ENCODE measurements around the gene HDAC9. TPM values are rescaled to one million over a fixed set of nuclear protein-coding genes. Genes with fewer than 3 reads are reported as not detected.

HDAC9 gene
- polyA plus RNA-seq, 1 of the 3 experiments (the other 2 are of a cell fraction): 11.6 TPM

DNA sequence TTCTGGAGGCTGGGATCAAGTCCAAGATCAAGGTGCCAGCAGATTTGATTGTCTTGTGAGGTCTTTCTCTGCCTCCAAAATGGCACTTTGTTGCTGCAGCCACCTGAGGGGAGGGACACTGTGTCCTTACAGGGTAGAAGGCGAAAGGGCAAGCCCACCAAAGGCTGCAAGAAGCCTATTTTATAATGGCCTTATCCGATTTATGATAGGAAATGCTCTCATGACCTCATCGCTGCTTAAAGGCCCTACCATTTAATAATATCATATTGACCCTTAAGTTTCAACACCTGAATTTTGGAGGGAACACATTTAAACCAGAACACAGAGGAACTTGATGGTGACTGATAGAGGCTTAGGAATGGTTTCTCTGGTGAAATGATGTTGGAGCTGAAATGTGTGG is 325.4 kb downstream of the HDAC9 start:
- peak overlapping the region in 1 of 2 experiments; percentile 97; a peak in 2 of 4 replicates for H3K27ac ChIP-seq (ENCODE audit: low read depth in 2 of 2, low read length in 1 of 2)
- no peak overlapping the region for H2AFZ ChIP-seq (ENCODE audit: low read depth)
- CTCF ChIA-PET: interaction anchor here (1.0 kb wide), 1 partner anchor 127 kb away, joined by 3 read pairs; no protein-coding TSS in a partner anchor
- 67% methylated on average over 3 of the region's 3 CpGs for WGBS (ENCODE audit: low lambda C conversion rate)
- H3K79me2 ChIP-seq (ENCODE audit: insufficient read depth): no peaks in the 10 kb centered on the region
- no peak overlapping the region for H3K4me3 ChIP-seq (ENCODE audit: low read depth in 2 of 2, low read length in 1 of 2)
- H3K4me1 ChIP-seq (ENCODE audit: control insufficient read depth in 1 of 2, insufficient read depth in 2 of 2, low read depth in 1 of 2, low read length in 1 of 2): peaks cover 0 to 18% of the 10 kb centered on the region in 2 experiments; a peak in 2 of 4 replicates
- no peak for DNase-seq
- H4K20me1 ChIP-seq (ENCODE audit: insufficient read depth): no peaks in the 10 kb centered on the region
- H3K36me3 ChIP-seq (replicated peaks in 1 of 2; ENCODE audit: control insufficient read depth in 1 of 2, insufficient read depth in 2 of 2, low read length in 1 of 2): peaks cover 0 to 3% of the 10 kb centered on the region in 2 experiments
- H3K9ac ChIP-seq: no peak overlapping the region
- TF ChIP-seq RXRA (IDR thresholded peaks at IDR 0.05; ENCODE audit: borderline replicate concordance, low read depth): no peak
- TF ChIP-seq, protein P1, sequence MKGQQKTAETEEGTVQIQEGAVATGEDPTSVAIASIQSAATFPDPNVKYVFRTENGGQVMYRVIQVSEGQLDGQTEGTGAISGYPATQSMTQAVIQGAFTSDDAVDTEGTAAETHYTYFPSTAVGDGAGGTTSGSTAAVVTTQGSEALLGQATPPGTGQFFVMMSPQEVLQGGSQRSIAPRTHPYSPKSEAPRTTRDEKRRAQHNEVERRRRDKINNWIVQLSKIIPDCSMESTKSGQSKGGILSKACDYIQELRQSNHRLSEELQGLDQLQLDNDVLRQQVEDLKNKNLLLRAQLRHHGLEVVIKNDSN (IDR thresholded peaks at IDR 0.05; ENCODE audit: borderline replicate concordance, low read depth): no peak
- no peak for TF ChIP-seq CHD2 (IDR thresholded peaks at IDR 0.05; ENCODE audit: low read length, partially characterized antibody)
- no peak for TF ChIP-seq MXI1 (IDR thresholded peaks at IDR 0.05; ENCODE audit: low read depth, low read length)
- TF ChIP-seq RFX5 (IDR thresholded peaks at IDR 0.05; ENCODE audit: low read length): no peak
- no peak for TF ChIP-seq ELF1 (IDR thresholded peaks at IDR 0.05)
- TF ChIP-seq FOXM1 (IDR thresholded peaks at IDR 0.05; ENCODE audit: low read depth): no peak
- TF ChIP-seq YY1 (IDR thresholded peaks at IDR 0.05; ENCODE audit: low read depth): no peak
- no peak for TF ChIP-seq GATA2 (CRISPR knock-in tag; IDR thresholded peaks at IDR 0.05)
- TF ChIP-seq TEAD4 (IDR thresholded peaks at IDR 0.05; ENCODE audit: borderline replicate concordance, insufficient read depth): no peak
- no peak for TF ChIP-seq GABPA (IDR thresholded peaks at IDR 0.05; ENCODE audit: low read depth)
- no peak for TF ChIP-seq NFIC (IDR thresholded peaks at IDR 0.05; ENCODE audit: borderline replicate concordance)
- no peak for TF ChIP-seq EZH2phosphoT487 (IDR thresholded peaks at IDR 0.05; ENCODE audit: borderline replicate concordance, low read depth)
- no peak for TF ChIP-seq RAD21 (IDR thresholded peaks at IDR 0.05; ENCODE audit: low read length)
- no peak for TF ChIP-seq NRF1 (IDR thresholded peaks at IDR 0.05; ENCODE audit: low read depth, low read length)
- no peak for TF ChIP-seq MEF2A (IDR thresholded peaks at IDR 0.05; ENCODE audit: borderline replicate concordance, low read depth)
- no peak for TF ChIP-seq USF2 (IDR thresholded peaks at IDR 0.05; ENCODE audit: borderline replicate concordance, low read depth, low read length)
- POLR2A ChIA-PET: no interaction called here
- no peaks in the 10 kb centered on the region for H3F3A ChIP-seq (replicated peaks; ENCODE audit: insufficient read depth)
- no peaks in the 10 kb centered on the region for H3K9me3 ChIP-seq
- H3K9me2 ChIP-seq: no peaks in the 10 kb centered on the region
- H3K4me2 ChIP-seq: no peak overlapping the region
- no peaks in the 10 kb centered on the region for H3K27me3 ChIP-seq (ENCODE audit: insufficient read depth)

GRCh38 chr7:18821554-18821953 is 326.0 kb downstream of the HDAC9 start:
- no peak for DNase-seq
- no peak overlapping the region for H3K4me2 ChIP-seq
- no peaks in the 10 kb centered on the region for H3K9me3 ChIP-seq
- no peak overlapping the region for H3K9ac ChIP-seq
- ChIA-PET POLR2A (no interaction called here), CTCF (interaction anchor here (1.0 kb wide), 1 partner anchor 128 kb away, joined by 3 read pairs; no protein-coding TSS in a partner anchor)
- peak overlapping the region in 1 of 2 experiments; percentile 97; a peak in 2 of 4 replicates for H3K27ac ChIP-seq (ENCODE audit: low read depth in 2 of 2, low read length in 1 of 2)
- H4K20me1 ChIP-seq (ENCODE audit: insufficient read depth): no peaks in the 10 kb centered on the region
- H3K9me2 ChIP-seq: no peaks in the 10 kb centered on the region
- H3K27me3 ChIP-seq (ENCODE audit: insufficient read depth): no peaks in the 10 kb centered on the region
- H3K36me3 ChIP-seq (replicated peaks in 1 of 2; ENCODE audit: control insufficient read depth in 1 of 2, insufficient read depth in 2 of 2, low read length in 1 of 2): peaks cover 0 to 3% of the 10 kb centered on the region in 2 experiments
- no peak overlapping the region for H2AFZ ChIP-seq (ENCODE audit: low read depth)
- no peak overlapping the region for H3K4me3 ChIP-seq (ENCODE audit: low read depth in 2 of 2, low read length in 1 of 2)
- H3K4me1 ChIP-seq (ENCODE audit: control insufficient read depth in 1 of 2, insufficient read depth in 2 of 2, low read depth in 1 of 2, low read length in 1 of 2): peaks cover 0 to 18% of the 10 kb centered on the region in 2 experiments; a peak in 2 of 4 replicates
- H3F3A ChIP-seq (replicated peaks; ENCODE audit: insufficient read depth): no peaks in the 10 kb centered on the region
- H3K79me2 ChIP-seq (ENCODE audit: insufficient read depth): no peaks in the 10 kb centered on the region
- TF ChIP-seq, protein P2, sequence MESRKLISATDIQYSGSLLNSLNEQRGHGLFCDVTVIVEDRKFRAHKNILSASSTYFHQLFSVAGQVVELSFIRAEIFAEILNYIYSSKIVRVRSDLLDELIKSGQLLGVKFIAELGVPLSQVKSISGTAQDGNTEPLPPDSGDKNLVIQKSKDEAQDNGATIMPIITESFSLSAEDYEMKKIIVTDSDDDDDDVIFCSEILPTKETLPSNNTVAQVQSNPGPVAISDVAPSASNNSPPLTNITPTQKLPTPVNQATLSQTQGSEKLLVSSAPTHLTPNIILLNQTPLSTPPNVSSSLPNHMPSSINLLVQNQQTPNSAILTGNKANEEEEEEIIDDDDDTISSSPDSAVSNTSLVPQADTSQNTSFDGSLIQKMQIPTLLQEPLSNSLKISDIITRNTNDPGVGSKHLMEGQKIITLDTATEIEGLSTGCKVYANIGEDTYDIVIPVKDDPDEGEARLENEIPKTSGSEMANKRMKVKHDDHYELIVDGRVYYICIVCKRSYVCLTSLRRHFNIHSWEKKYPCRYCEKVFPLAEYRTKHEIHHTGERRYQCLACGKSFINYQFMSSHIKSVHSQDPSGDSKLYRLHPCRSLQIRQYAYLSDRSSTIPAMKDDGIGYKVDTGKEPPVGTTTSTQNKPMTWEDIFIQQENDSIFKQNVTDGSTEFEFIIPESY (IDR thresholded peaks at IDR 0.05; ENCODE audit: borderline replicate concordance, low read depth): no peak
- TF ChIP-seq SMC3 (IDR thresholded peaks at IDR 0.05; ENCODE audit: low read depth, low read length): no peak; the same call in 1 of the 2 replicates
- TF ChIP-seq PBX3 (IDR thresholded peaks at IDR 0.05): no peak
- TF ChIP-seq JUND (IDR thresholded peaks at IDR 0.05): no peak
- TF ChIP-seq, protein P1 (IDR thresholded peaks at IDR 0.05; ENCODE audit: borderline replicate concordance, low read depth): no peak
- TF ChIP-seq FOSL2 (IDR thresholded peaks at IDR 0.05; ENCODE audit: borderline replicate concordance, low read depth): no peak
- peak; percentile 81 for TF ChIP-seq GATA2 (CRISPR knock-in tag; IDR thresholded peaks at IDR 0.05)
- TF ChIP-seq POLR2AphosphoS5 (IDR thresholded peaks at IDR 0.05; ENCODE audit: low read depth, low read length): no peak
- TF ChIP-seq NFIC (IDR thresholded peaks at IDR 0.05; ENCODE audit: borderline replicate concordance): no peak

All from SK-N-SH (cell line).